HepG2 (cell line): ENCODE data around the gene TMEM129. TPM values are rescaled to one million over a fixed set of nuclear protein-coding genes. Genes with fewer than 3 reads are reported as not detected.
A peak's percentile ranks its signal among the peaks of the same experiment; 100 is the strongest.

Experiments used
- AGO2 ChIP-seq: fragments of 200-400 bp; formaldehyde crosslinking; optimal IDR thresholded peaks from 2 replicates; pipeline ENCODE3; 2017; ENCODE audit warnings: mild to moderate bottlenecking, low read depth, low read length, moderate library complexity
- CENPBD1 ChIP-seq: sonication (generic); formaldehyde crosslinking; IDR thresholded peaks from 2 replicates; pipeline ENCODE4 v1.8.0; 2022; ENCODE audit warnings: missing genetic modification reagents, low read depth, mild to moderate bottlenecking, borderline replicate concordance
- MBNL3 ChIP-seq: fragments of 250-450 bp; sonication (Bioruptor Pico); conservative IDR thresholded peaks from 2 replicates; pipeline ENCODE4 v1.8.0; 2022; ENCODE audit warnings: mild to moderate bottlenecking, inconsistent platforms
- NFKB2 ChIP-seq: sonication (generic); formaldehyde crosslinking; IDR thresholded peaks from 2 replicates; pipeline ENCODE4 v1.4.0; 2020; ENCODE audit warnings: missing genetic modification reagents, borderline replicate concordance
- PHF8 ChIP-seq: sonication (generic); formaldehyde crosslinking; IDR thresholded peaks from 2 replicates; pipeline ENCODE4 v1.5.0; 2020; ENCODE audit warnings: missing genetic modification reagents
- POGK ChIP-seq: sonication (generic); formaldehyde crosslinking; conservative IDR thresholded peaks from 2 replicates; pipeline ENCODE4 v1.8.0; 2022; ENCODE audit warnings: mild to moderate bottlenecking, moderate library complexity, missing genetic modification reagents
- SPEN ChIP-seq: sonication (generic); formaldehyde crosslinking; IDR thresholded peaks from 2 replicates; pipeline ENCODE4 v1.5.1; 2020; ENCODE audit warnings: low read depth, mild to moderate bottlenecking, missing genetic modification reagents
- SSRP1 ChIP-seq: IDR thresholded peaks from 2 replicates; pipeline ENCODE4 v1.6.1; 2016; ENCODE audit warnings: control low read depth
- TARDBP ChIP-seq: sonication (generic); formaldehyde crosslinking; IDR thresholded peaks from 2 replicates; pipeline ENCODE4 v1.8.0; 2022; ENCODE audit warnings: mild to moderate bottlenecking, missing genetic modification reagents
- TCF7L2 ChIP-seq: IDR thresholded peaks from 2 replicates; pipeline ENCODE4 v1.6.1; 2011; ENCODE audit warnings: mild to moderate bottlenecking, low read depth, low read length, moderate library complexity
- ZBTB3 ChIP-seq: sonication (generic); formaldehyde crosslinking; IDR thresholded peaks from 2 replicates; pipeline ENCODE4 v1.4.0; 2020; ENCODE audit warnings: low read depth, mild to moderate bottlenecking, moderate library complexity, missing genetic modification reagents, borderline replicate concordance
- ZBTB42 ChIP-seq: sonication (generic); formaldehyde crosslinking; IDR thresholded peaks from 2 replicates; pipeline ENCODE4 v1.5.0; 2020; ENCODE audit warnings: mild to moderate bottlenecking, missing genetic modification reagents
- ZFAT ChIP-seq: sonication (generic); formaldehyde crosslinking; conservative IDR thresholded peaks from 2 replicates; pipeline ENCODE4 v1.8.1; 2023; ENCODE audit warnings: missing genetic modification reagents, inconsistent platforms
- ZNF333 ChIP-seq: sonication (generic); formaldehyde crosslinking; IDR thresholded peaks from 2 replicates; pipeline ENCODE4 v1.4.0; 2020; ENCODE audit warnings: mild to moderate bottlenecking, missing genetic modification reagents, borderline replicate concordance
- ZNF33A ChIP-seq: sonication (generic); formaldehyde crosslinking; IDR thresholded peaks from 2 replicates; pipeline ENCODE4 v1.5.1; 2020; ENCODE audit warnings: missing genetic modification reagents, mild to moderate bottlenecking, moderate library complexity, borderline replicate concordance
- ZNF430 ChIP-seq: sonication (generic); formaldehyde crosslinking; IDR thresholded peaks from 2 replicates; pipeline ENCODE4 v1.9.0; 2021; ENCODE audit warnings: mild to moderate bottlenecking, missing genetic modification reagents
- ZNF703 ChIP-seq: sonication (generic); formaldehyde crosslinking; IDR thresholded peaks from 2 replicates; pipeline ENCODE4 v1.5.1; 2020; ENCODE audit warnings: missing genetic modification reagents, mild to moderate bottlenecking, moderate library complexity, borderline replicate concordance
- ZNF768 ChIP-seq: sonication (generic); formaldehyde crosslinking; IDR thresholded peaks from 2 replicates; pipeline ENCODE4 v1.4.0; 2020; ENCODE audit warnings: missing genetic modification reagents
- ZNF777 ChIP-seq: sonication (generic); formaldehyde crosslinking; IDR thresholded peaks from 2 replicates; pipeline ENCODE4 v1.4.0; 2020; ENCODE audit warnings: missing genetic modification reagents
- ZNF781 ChIP-seq: sonication (generic); formaldehyde crosslinking; IDR thresholded peaks from 2 replicates; pipeline ENCODE4 v1.5.1; 2020; ENCODE audit warnings: borderline replicate concordance, mild to moderate bottlenecking, missing genetic modification reagents; ENCODE audit errors: not compliant biosample characterization
- ZSCAN12 ChIP-seq: sonication (generic); formaldehyde crosslinking; IDR thresholded peaks from 2 replicates; pipeline ENCODE4 v1.9.0; 2021; ENCODE audit warnings: mild to moderate bottlenecking, missing genetic modification reagents
- polyA plus RNA-seq, 8 experiments: library from polyadenylated mRNA; depleted of rRNA in 3 of 8; stranded (reverse) in 7 of 8; unstranded in 1 of 8; fragments of >200 nt; fragmentation: Illumina TruSeq in 4 of 8; extraction: Trizol in 4 of 8; gene quantifications; 2 replicates each; pipeline versions ENCODE4 v1.2.1 to v1.2.3, GENCODE V29; 2011 to 2016; ENCODE audit warnings: low read depth in 4 of 8, missing spikeins in 1 of 8, mixed read lengths in 1 of 8; ENCODE audit not compliant: insufficient read depth in 1 of 8
- total RNA-seq, 5 experiments: library from RNA; depleted of rRNA; stranded (reverse); fragments of >200 nt; fragmentation: Illumina TruSeq; extraction: Trizol; gene quantifications; 2 replicates each; pipeline ENCODE4 v1.2.3, GENCODE V29; 2016; ENCODE audit warnings: low read depth in 1 of 5
- TF ChIP-seq, protein P1 (sequence below): sonication (generic); formaldehyde crosslinking; IDR thresholded peaks from 2 replicates; pipeline ENCODE4 v1.4.0; 2020; ENCODE audit warnings: missing genetic modification reagents
- TF ChIP-seq, protein P2 (sequence below): sonication (generic); formaldehyde crosslinking; IDR thresholded peaks from 2 replicates; pipeline ENCODE4 v1.4.0; 2020; ENCODE audit warnings: mild to moderate bottlenecking, missing genetic modification reagents
- TF ChIP-seq, protein P3 (sequence below): sonication (generic); formaldehyde crosslinking; IDR thresholded peaks from 2 replicates; pipeline ENCODE4 v1.5.1; 2020; ENCODE audit warnings: mild to moderate bottlenecking, missing genetic modification reagents, borderline replicate concordance
- TF ChIP-seq, protein P4 (sequence below): sonication (generic); formaldehyde crosslinking; IDR thresholded peaks from 2 replicates; pipeline ENCODE4 v1.5.0; 2020; ENCODE audit warnings: mild to moderate bottlenecking, missing genetic modification reagents, moderate library complexity

The TMEM129 gene
- total and polyA plus RNA-seq, 2 of the 13 experiments (the other 11 are each of a cell fraction or from before 2014, with no cell fraction given) = 19.0 to 25.8 TPM

GRCh38 chr4:1751919-1752283 is 30.8 kb upstream of the TMEM129 start (continued):
- no peak; the same call in 1 of the 2 replicates for TF ChIP-seq ZNF430 (CRISPR knock-in tag)
- TF ChIP-seq, protein P1, sequence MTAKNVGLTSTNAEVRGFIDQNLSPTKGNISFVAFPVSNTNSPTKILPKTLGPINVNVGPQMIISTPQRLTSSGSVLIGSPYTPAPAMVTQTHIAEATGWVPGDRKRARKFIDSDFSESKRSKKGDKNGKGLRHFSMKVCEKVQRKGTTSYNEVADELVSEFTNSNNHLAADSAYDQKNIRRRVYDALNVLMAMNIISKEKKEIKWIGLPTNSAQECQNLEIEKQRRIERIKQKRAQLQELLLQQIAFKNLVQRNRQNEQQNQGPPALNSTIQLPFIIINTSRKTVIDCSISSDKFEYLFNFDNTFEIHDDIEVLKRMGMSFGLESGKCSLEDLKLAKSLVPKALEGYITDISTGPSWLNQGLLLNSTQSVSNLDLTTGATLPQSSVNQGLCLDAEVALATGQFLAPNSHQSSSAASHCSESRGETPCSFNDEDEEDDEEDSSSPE (CRISPR knock-in tag) = no peak
- no peak; the same call in 1 of the 2 replicates for TF ChIP-seq TARDBP (CRISPR knock-in tag)
- TF ChIP-seq ZSCAN12 = no peak
- no peak for TF ChIP-seq ZNF33A (CRISPR knock-in tag)
- peak; percentile 67; the same call in 1 of the 2 replicates for TF ChIP-seq NFKB2
- no peak for TF ChIP-seq SSRP1 (CRISPR knock-in tag)
- TF ChIP-seq ZNF781 (CRISPR knock-in tag) = no peak
- TF ChIP-seq, protein P2, sequence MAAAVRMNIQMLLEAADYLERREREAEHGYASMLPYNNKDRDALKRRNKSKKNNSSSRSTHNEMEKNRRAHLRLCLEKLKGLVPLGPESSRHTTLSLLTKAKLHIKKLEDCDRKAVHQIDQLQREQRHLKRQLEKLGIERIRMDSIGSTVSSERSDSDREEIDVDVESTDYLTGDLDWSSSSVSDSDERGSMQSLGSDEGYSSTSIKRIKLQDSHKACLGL (CRISPR knock-in tag) = no peak
- no peak for TF ChIP-seq POGK
- TF ChIP-seq MBNL3 = no peak
- TF ChIP-seq, protein P3, sequence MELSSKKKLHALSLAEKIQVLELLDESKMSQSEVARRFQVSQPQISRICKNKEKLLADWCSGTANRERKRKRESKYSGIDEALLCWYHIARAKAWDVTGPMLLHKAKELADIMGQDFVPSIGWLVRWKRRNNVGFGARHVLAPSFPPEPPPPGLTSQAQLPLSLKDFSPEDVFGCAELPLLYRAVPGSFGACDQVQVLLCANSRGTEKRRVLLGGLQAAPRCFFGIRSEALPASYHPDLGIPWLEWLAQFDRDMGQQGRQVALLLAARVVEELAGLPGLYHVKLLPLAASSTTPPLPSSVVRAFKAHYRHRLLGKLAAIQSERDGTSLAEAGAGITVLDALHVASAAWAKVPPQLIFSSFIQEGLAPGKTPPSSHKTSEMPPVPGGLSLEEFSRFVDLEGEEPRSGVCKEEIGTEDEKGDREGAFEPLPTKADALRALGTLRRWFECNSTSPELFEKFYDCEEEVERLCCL = no peak
- peak; percentile 43; the same call in 1 of the 2 replicates for TF ChIP-seq SPEN
- no peak for TF ChIP-seq ZFAT (CRISPR knock-in tag)
- 0 out of 2 replicates have a peak, but pooled peaks have one; percentile 7 for TF ChIP-seq ZNF777 (CRISPR knock-in tag)
- no peak for TF ChIP-seq CENPBD1 (CRISPR knock-in tag)
- peak; percentile 56 for TF ChIP-seq AGO2
- no peak for TF ChIP-seq ZNF768 (CRISPR knock-in tag)
- no peak for TF ChIP-seq ZNF703
- no peak for TF ChIP-seq TCF7L2
- TF ChIP-seq ZNF333 (CRISPR knock-in tag) = no peak
- TF ChIP-seq ZBTB3 (CRISPR knock-in tag) = no peak
- TF ChIP-seq, protein P4, sequence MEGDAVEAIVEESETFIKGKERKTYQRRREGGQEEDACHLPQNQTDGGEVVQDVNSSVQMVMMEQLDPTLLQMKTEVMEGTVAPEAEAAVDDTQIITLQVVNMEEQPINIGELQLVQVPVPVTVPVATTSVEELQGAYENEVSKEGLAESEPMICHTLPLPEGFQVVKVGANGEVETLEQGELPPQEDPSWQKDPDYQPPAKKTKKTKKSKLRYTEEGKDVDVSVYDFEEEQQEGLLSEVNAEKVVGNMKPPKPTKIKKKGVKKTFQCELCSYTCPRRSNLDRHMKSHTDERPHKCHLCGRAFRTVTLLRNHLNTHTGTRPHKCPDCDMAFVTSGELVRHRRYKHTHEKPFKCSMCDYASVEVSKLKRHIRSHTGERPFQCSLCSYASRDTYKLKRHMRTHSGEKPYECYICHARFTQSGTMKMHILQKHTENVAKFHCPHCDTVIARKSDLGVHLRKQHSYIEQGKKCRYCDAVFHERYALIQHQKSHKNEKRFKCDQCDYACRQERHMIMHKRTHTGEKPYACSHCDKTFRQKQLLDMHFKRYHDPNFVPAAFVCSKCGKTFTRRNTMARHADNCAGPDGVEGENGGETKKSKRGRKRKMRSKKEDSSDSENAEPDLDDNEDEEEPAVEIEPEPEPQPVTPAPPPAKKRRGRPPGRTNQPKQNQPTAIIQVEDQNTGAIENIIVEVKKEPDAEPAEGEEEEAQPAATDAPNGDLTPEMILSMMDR (CRISPR knock-in tag) = no peak
- TF ChIP-seq PHF8 (CRISPR knock-in tag) = peak; percentile 20; the same call in 1 of the 2 replicates
- TF ChIP-seq ZBTB42 = no peak
